AG09319 (cell line): Measurements from ENCODE around the gene BMP8B.
"Not testable (repeated sequence)": the region's sequence is repeated elsewhere in the genome, so short reads cannot be mapped to it uniquely, and the experiment has no call there.

Experiments used
- DNase-seq: peaks from one replicate; pipeline ENCODE4 v3.0.0-alpha.2; 2010; ENCODE audit warnings: low read depth; ENCODE audit errors: extremely low read depth
- CTCF ChIP-seq: IDR thresholded peaks from 2 replicates; pipeline ENCODE4 v1.5.1; 2011; ENCODE audit warnings: low read depth, mild to moderate bottlenecking, inconsistent platforms, low read length, moderate library complexity

BMP8B gene

GRCh38 chr1:39779137-39779536 lies 9.5 kb downstream of the BMP8B start:
- no peak for DNase-seq

GRCh38 chr1:39778463-39779099 lies 10.1 kb downstream of the BMP8B start:
- DNase-seq: not testable (repeated sequence)

More at GRCh38 chr1:39779137-39779536, 9.5 kb downstream of the BMP8B start:
- TF ChIP-seq CTCF: no peak

- DNase-seq: not testable (repeated sequence)
Observed at GRCh38 chr1:39777896-39778295, 10.8 kb downstream of the BMP8B start.

GRCh38 chr1:39777306-39777705 lies 11.4 kb downstream of the BMP8B start:
- DNase-seq: no peak
- TF ChIP-seq CTCF: no peak

GRCh38 chr1:39776886-39777285 lies 11.8 kb downstream of the BMP8B start:
- DNase-seq: no peak
- no peak for TF ChIP-seq CTCF

- TF ChIP-seq CTCF: no peak
- no peak for DNase-seq
Observed at GRCh38 chr1:39776400-39776713, 12.3 kb downstream of the BMP8B start.

GRCh38 chr1:39775676-39776399 lies 12.8 kb downstream of the BMP8B start:
- DNase-seq: not testable (repeated sequence)

GRCh38 chr1:39775141-39775540 lies 13.5 kb downstream of the BMP8B start:
- not testable (repeated sequence) for DNase-seq

GRCh38 chr1:39773369-39773979 lies 15.2 kb downstream of the BMP8B start:
- not testable (repeated sequence) for DNase-seq

- not testable (repeated sequence) for DNase-seq
Observed at GRCh38 chr1:39771022-39771532, 17.6 kb downstream of the BMP8B start, which contains the start of gene OXCT2. Gene OXCT2 (minus strand): TSS chr1:39771348. CDS start chr1:39771255, 93 bp downstream.

- DNase-seq: not testable (repeated sequence)
Observed at GRCh38 chr1:39770100-39771021, 18.3 kb downstream of the BMP8B start.

- not testable (repeated sequence) for DNase-seq
Observed at GRCh38 chr1:39769502-39769901, 19.2 kb downstream of the BMP8B start.

GRCh38 chr1:39766466-39766865 lies 22.2 kb downstream of the BMP8B start:
- DNase-seq: not testable (repeated sequence)

GRCh38 chr1:39764512-39764911 lies 24.2 kb downstream of the BMP8B start:
- DNase-seq: not testable (repeated sequence)
